SK-N-SH treated with all-trans-retinoic acid at 6 μM for 48 hours (cell line): ENCODE results near the gene WWP2.

Experiments used
- ATAC-seq: fragments of 200-7000 bp; cut with Tn5 transposase; 3 replicates; pipeline ENCODE4 v1.9.1; 2020; ENCODE audit warnings: mild to moderate bottlenecking, moderate library complexity
- ARNTL ChIP-seq: fragments of 450-650 bp; formaldehyde crosslinking; IDR thresholded peaks from 2 replicates; pipeline ENCODE4 v1.5.0; 2020; ENCODE audit warnings: low read depth, mild to moderate bottlenecking, moderate library complexity, borderline replicate concordance
- BACH2 ChIP-seq: fragments of 250-450 bp; sonication (Bioruptor Pico); IDR thresholded peaks from 2 replicates; pipeline ENCODE4 v1.9.0; 2021; ENCODE audit warnings: mild to moderate bottlenecking, borderline replicate concordance
- CSDC2 ChIP-seq: fragments of 250-450 bp; sonication (Bioruptor Pico); IDR thresholded peaks from 2 replicates; pipeline ENCODE4 v1.5.0; 2020; ENCODE audit warnings: mild to moderate bottlenecking, moderate library complexity
- ESRRG ChIP-seq: fragments of 250-450 bp; sonication (Bioruptor Pico); IDR thresholded peaks from 2 replicates; pipeline ENCODE4 v1.6.1; 2021; ENCODE audit warnings: mild to moderate bottlenecking
- GLIS3 ChIP-seq: fragments of 250-450 bp; sonication (Bioruptor Pico); IDR thresholded peaks from 2 replicates; pipeline ENCODE4 v1.5.0; 2020; ENCODE audit warnings: mild to moderate bottlenecking, moderate library complexity
- ISL1 ChIP-seq: fragments of 250-450 bp; sonication (Bioruptor Pico); IDR thresholded peaks from 2 replicates; pipeline ENCODE4 v2.1.2; 2022; ENCODE audit warnings: mild to moderate bottlenecking, moderate library complexity
- OSR1 ChIP-seq: fragments of 250-450 bp; sonication (Bioruptor Pico); IDR thresholded peaks from 2 replicates; pipeline ENCODE4 v1.8.0; 2022; ENCODE audit warnings: moderate library complexity, mild to moderate bottlenecking, inconsistent platforms
- PPARA ChIP-seq: fragments of 250-450 bp; sonication (Bioruptor Pico); IDR thresholded peaks from 2 replicates; pipeline ENCODE4 v1.5.0; 2020; ENCODE audit warnings: mild to moderate bottlenecking, borderline replicate concordance
- RARB ChIP-seq: fragments of 250-450 bp; sonication (Bioruptor Pico); IDR thresholded peaks from 2 replicates; pipeline ENCODE4 v1.8.0; 2021; ENCODE audit warnings: mild to moderate bottlenecking, moderate library complexity
- SNAI2 ChIP-seq: fragments of 250-450 bp; sonication (Bioruptor Pico); IDR thresholded peaks from 2 replicates; pipeline ENCODE4 v1.5.0; 2020; ENCODE audit warnings: mild to moderate bottlenecking, moderate library complexity
- TCF4 ChIP-seq: fragments of 250-450 bp; sonication (Bioruptor Pico); IDR thresholded peaks from 2 replicates; pipeline ENCODE4 v1.8.0; 2021; ENCODE audit warnings: mild to moderate bottlenecking, moderate library complexity, borderline replicate concordance
- TOX ChIP-seq: fragments of 250-450 bp; sonication (Bioruptor Pico); IDR thresholded peaks from 2 replicates; pipeline ENCODE4 v1.8.0; 2021; ENCODE audit warnings: mild to moderate bottlenecking, moderate library complexity, borderline replicate concordance
- ZC3H10 ChIP-seq: fragments of 250-450 bp; sonication (Bioruptor Pico); IDR thresholded peaks from 2 replicates; pipeline ENCODE4 v1.5.1; 2021; ENCODE audit warnings: mild to moderate bottlenecking, moderate library complexity
- ZFP3 ChIP-seq: fragments of 250-450 bp; sonication (Bioruptor Pico); IDR thresholded peaks from 2 replicates; pipeline ENCODE4 v1.5.0; 2020; ENCODE audit warnings: mild to moderate bottlenecking, moderate library complexity
- ZFP30 ChIP-seq: fragments of 450-650 bp; formaldehyde crosslinking; IDR thresholded peaks from 2 replicates; pipeline ENCODE4 v1.5.0; 2022; ENCODE audit warnings: mild to moderate bottlenecking, moderate library complexity
- ZNF565 ChIP-seq: fragments of 450-650 bp; formaldehyde crosslinking; conservative IDR thresholded peaks from 2 replicates; pipeline ENCODE4 v1.5.0; 2020; ENCODE audit warnings: low read depth, mild to moderate bottlenecking, moderate library complexity
- ZNF70 ChIP-seq: fragments of 450-650 bp; formaldehyde crosslinking; IDR thresholded peaks from 2 replicates; pipeline ENCODE4 v1.5.0; 2020; ENCODE audit warnings: mild to moderate bottlenecking, moderate library complexity
- ZNF8 ChIP-seq: fragments of 450-650 bp; formaldehyde crosslinking; IDR thresholded peaks from 2 replicates; pipeline ENCODE4 v1.5.0; 2020; ENCODE audit warnings: mild to moderate bottlenecking, moderate library complexity
- TF ChIP-seq, protein P1 (sequence below): fragments of 250-450 bp; sonication (Bioruptor Pico); IDR thresholded peaks from 2 replicates; pipeline ENCODE4 v1.8.0; 2020; ENCODE audit warnings: mild to moderate bottlenecking, moderate library complexity, borderline replicate concordance
- TF ChIP-seq, protein P2 (sequence below): fragments of 250-450 bp; sonication (Bioruptor Pico); IDR thresholded peaks from 2 replicates; pipeline ENCODE4 v1.5.1; 2020; ENCODE audit warnings: low read depth, mild to moderate bottlenecking, moderate library complexity
- TF ChIP-seq, protein P3 (sequence below): fragments of 250-450 bp; sonication (Bioruptor Pico); IDR thresholded peaks from 2 replicates; pipeline ENCODE4 v1.8.0; 2021; ENCODE audit warnings: low read depth, mild to moderate bottlenecking, moderate library complexity, borderline replicate concordance

Gene WWP2

DNA sequence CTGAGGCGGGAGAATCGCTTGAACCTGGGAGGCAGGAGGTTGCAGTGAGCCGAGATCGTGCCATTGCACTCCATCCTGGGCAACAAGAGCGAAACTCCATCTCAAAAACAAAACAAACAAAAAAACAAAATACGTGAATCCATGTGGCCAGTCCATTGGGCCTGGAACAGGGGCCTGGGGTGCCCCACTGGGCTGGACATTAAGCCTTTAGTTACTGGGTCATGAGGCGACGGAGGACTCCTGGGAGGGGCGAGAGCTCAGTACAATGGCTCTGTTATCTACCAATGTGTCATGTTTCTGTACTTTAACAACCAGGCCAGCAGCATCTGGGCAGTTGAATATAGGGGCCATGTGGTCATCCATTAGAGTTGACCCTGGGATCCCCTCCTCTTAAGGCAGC, 170.1 kb downstream of the WWP2 start:
- no peak for ATAC-seq

DNA sequence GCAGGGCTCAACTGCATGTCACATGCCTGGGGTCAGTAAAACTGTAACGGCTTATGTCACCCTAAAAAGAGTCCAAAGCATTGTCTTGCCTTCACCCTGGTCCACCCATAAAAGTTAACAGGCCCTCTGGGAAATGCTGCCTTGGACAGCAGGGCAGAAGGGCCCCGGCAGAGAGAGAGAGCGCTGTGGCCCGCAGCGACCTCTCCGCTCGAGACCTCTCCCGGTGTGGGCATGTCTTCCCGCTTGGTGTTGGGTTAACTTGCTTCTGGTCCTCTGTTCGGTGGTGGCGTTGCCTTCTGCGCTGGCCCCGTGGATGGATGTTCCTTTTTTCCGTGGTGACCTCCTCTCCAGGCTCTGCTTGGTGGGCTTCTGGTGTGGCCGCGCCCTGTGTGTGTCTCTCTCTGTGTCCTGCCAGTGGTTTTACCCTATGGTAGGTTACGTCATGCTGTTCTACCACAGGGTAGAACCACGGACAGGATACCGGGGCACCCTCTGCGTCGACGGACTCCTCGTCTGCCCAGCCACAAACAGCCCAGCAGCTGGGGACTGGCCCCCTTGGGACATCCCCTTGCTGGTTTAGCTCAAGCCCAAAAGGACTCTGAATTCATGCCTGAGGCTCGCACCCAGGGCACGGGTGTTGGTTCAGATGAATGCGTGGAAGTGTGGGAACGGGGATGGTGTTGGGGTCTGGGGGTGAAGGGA, 170.7 kb downstream of the WWP2 start:
- ATAC-seq, result no peak
- TF ChIP-seq GLIS3 (no peak), PPARA (no peak), ZNF8 (CRISPR knock-in tag) (no peak), ZNF565 (no peak), ESRRG (CRISPR knock-in tag) (no peak), OSR1 (no peak), ZFP3 (CRISPR knock-in tag) (no peak), TOX (CRISPR knock-in tag) (no peak), ZNF70 (no peak), TCF4 (no peak), ZFP30 (CRISPR knock-in tag) (no peak), ZC3H10 (CRISPR knock-in tag) (no peak), CSDC2 (CRISPR knock-in tag) (no peak), BACH2 (CRISPR knock-in tag) (no peak), RARB (CRISPR knock-in tag) (no peak), ISL1 (CRISPR knock-in tag) (no peak)
- TF ChIP-seq, protein P1, sequence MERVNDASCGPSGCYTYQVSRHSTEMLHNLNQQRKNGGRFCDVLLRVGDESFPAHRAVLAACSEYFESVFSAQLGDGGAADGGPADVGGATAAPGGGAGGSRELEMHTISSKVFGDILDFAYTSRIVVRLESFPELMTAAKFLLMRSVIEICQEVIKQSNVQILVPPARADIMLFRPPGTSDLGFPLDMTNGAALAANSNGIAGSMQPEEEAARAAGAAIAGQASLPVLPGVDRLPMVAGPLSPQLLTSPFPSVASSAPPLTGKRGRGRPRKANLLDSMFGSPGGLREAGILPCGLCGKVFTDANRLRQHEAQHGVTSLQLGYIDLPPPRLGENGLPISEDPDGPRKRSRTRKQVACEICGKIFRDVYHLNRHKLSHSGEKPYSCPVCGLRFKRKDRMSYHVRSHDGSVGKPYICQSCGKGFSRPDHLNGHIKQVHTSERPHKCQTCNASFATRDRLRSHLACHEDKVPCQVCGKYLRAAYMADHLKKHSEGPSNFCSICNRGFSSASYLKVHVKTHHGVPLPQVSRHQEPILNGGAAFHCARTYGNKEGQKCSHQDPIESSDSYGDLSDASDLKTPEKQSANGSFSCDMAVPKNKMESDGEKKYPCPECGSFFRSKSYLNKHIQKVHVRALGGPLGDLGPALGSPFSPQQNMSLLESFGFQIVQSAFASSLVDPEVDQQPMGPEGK (CRISPR knock-in tag), result no peak
- TF ChIP-seq, protein P2, sequence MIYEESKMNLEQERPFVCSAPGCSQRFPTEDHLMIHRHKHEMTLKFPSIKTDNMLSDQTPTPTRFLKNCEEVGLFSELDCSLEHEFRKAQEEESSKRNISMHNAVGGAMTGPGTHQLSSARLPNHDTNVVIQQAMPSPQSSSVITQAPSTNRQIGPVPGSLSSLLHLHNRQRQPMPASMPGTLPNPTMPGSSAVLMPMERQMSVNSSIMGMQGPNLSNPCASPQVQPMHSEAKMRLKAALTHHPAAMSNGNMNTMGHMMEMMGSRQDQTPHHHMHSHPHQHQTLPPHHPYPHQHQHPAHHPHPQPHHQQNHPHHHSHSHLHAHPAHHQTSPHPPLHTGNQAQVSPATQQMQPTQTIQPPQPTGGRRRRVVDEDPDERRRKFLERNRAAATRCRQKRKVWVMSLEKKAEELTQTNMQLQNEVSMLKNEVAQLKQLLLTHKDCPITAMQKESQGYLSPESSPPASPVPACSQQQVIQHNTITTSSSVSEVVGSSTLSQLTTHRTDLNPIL, result no peak
- TF ChIP-seq, protein P3, sequence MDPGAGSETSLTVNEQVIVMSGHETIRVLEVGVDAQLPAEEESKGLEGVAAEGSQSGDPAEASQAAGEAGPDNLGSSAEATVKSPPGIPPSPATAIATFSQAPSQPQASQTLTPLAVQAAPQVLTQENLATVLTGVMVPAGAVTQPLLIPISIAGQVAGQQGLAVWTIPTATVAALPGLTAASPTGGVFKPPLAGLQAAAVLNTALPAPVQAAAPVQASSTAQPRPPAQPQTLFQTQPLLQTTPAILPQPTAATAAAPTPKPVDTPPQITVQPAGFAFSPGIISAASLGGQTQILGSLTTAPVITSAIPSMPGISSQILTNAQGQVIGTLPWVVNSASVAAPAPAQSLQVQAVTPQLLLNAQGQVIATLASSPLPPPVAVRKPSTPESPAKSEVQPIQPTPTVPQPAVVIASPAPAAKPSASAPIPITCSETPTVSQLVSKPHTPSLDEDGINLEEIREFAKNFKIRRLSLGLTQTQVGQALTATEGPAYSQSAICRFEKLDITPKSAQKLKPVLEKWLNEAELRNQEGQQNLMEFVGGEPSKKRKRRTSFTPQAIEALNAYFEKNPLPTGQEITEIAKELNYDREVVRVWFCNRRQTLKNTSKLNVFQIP, result no peak

More for the DNA sequence above, 170.1 kb downstream of the WWP2 start:
- TF ChIP-seq BACH2 (CRISPR knock-in tag), result no peak
- TF ChIP-seq, protein P3, result no peak
- TF ChIP-seq, protein P1 (CRISPR knock-in tag), result no peak
- no peak for TF ChIP-seq SNAI2 (CRISPR knock-in tag)
- TF ChIP-seq ZFP3 (CRISPR knock-in tag), result no peak
- no peak for TF ChIP-seq ESRRG (CRISPR knock-in tag)
- TF ChIP-seq ZNF8 (CRISPR knock-in tag), result no peak
- no peak for TF ChIP-seq TCF4
- no peak for TF ChIP-seq PPARA
- TF ChIP-seq ISL1 (CRISPR knock-in tag), result no peak
- TF ChIP-seq ARNTL (CRISPR knock-in tag), result no peak
- TF ChIP-seq OSR1, result no peak
- TF ChIP-seq ZC3H10 (CRISPR knock-in tag), result no peak
- TF ChIP-seq GLIS3, result no peak
- TF ChIP-seq, all 23 proteins: peak for 0

DNA sequence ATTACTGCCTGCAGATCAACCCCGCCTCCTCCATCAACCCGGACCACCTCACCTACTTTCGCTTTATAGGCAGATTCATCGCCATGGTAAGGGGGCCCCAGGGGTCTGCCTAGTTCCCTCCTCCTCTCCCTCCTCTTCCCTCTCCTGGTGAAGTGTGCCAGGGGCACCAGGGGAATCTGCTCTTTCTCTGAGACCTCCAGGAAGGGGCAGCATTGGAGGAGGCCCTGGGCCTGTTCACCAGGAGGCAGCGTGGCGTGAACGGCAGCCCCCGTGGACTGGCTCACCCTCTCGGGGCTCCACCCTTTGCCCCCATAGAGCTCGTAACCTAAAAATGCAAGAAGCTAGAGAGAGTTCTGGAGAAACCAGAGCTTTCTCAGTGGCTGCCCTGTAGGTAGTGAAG, 171.9 kb downstream of the WWP2 start:
- ATAC-seq, result no peak
- TF ChIP-seq GLIS3, result no peak
- TF ChIP-seq ESRRG (CRISPR knock-in tag), result no peak
- TF ChIP-seq ZNF565, result no peak
- no peak for TF ChIP-seq ZFP30 (CRISPR knock-in tag)
- no peak for TF ChIP-seq TOX (CRISPR knock-in tag)
- TF ChIP-seq TCF4, result no peak
- TF ChIP-seq ZFP3 (CRISPR knock-in tag), result no peak
- TF ChIP-seq ZNF8 (CRISPR knock-in tag), result no peak
- TF ChIP-seq BACH2 (CRISPR knock-in tag), result no peak
- TF ChIP-seq, protein P1 (CRISPR knock-in tag), result no peak
- TF ChIP-seq, protein P2, result no peak
- no peak for TF ChIP-seq ZC3H10 (CRISPR knock-in tag)
- TF ChIP-seq RARB (CRISPR knock-in tag), result no peak
